Loucy (cell line): ENCODE measurements around the gene ACADVL.

Experiments
- H2AFZ ChIP-seq: fragments of 200-600 bp; sonication (generic); 2 replicates; pipeline ENCODE4 v1.6.0; 2016; ENCODE audit warnings: antibody characterized with exemption, mild to moderate bottlenecking, low read length, moderate library complexity
- H3F3A ChIP-seq: fragments of 200-600 bp; 2 replicates; pipeline ENCODE4 v1.6.0; 2016; ENCODE audit warnings: antibody characterized with exemption, low read depth, mild to moderate bottlenecking
- H3K27me3 ChIP-seq: fragments of 200-600 bp; sonication (generic); 2 replicates; pipeline ENCODE4 v1.6.1; 2014; ENCODE audit warnings: low read length, mild to moderate bottlenecking; ENCODE audit not compliant: insufficient read depth, poor library complexity, severe bottlenecking
- H3K36me3 ChIP-seq: fragments of 200-600 bp; sonication (generic); 2 replicates; pipeline ENCODE4 v1.6.1; 2016; ENCODE audit warnings: low read length; ENCODE audit not compliant: insufficient read depth
- H3K4me1 ChIP-seq: fragments of 200-600 bp; sonication (generic); 2 replicates; pipeline ENCODE4 v1.5.1; 2014; ENCODE audit warnings: low read length, mild to moderate bottlenecking; ENCODE audit not compliant: insufficient read depth, poor library complexity, severe bottlenecking
- H3K4me2 ChIP-seq: fragments of 200-600 bp; sonication (generic); 2 replicates; pipeline ENCODE4 v1.6.0; 2014; ENCODE audit warnings: antibody characterized with exemption, low read length, low read depth, mild to moderate bottlenecking; ENCODE audit not compliant: poor library complexity, severe bottlenecking
- H3K4me3 ChIP-seq: fragments of 200-600 bp; sonication (generic); 2 replicates; pipeline ENCODE4 v1.5.1; 2014; ENCODE audit warnings: low read length, mild to moderate bottlenecking, mixed read lengths; ENCODE audit not compliant: poor library complexity, severe bottlenecking
- H3K79me2 ChIP-seq: fragments of 200-600 bp; sonication (generic); 2 replicates; pipeline ENCODE4 v1.6.1; 2014; ENCODE audit warnings: low read length; ENCODE audit not compliant: insufficient read depth
- H3K9ac ChIP-seq: fragments of 200-600 bp; sonication (generic); 2 replicates; pipeline ENCODE4 v1.6.0; 2014; ENCODE audit warnings: mild to moderate bottlenecking, low read depth, low read length, moderate library complexity; ENCODE audit not compliant: poor library complexity, severe bottlenecking
- H3K9me2 ChIP-seq: fragments of 200-600 bp; sonication (generic); replicated peaks from 2 replicates; pipeline ENCODE4 v1.6.1; 2016; ENCODE audit warnings: low read depth, low read length, mixed read lengths
- H3K9me3 ChIP-seq: fragments of 200-600 bp; sonication (generic); 2 replicates; pipeline ENCODE4 v1.6.1; 2014; ENCODE audit warnings: mild to moderate bottlenecking, antibody characterized with exemption, low read length, low read depth; ENCODE audit not compliant: insufficient read depth
- H4K20me1 ChIP-seq: fragments of 200-600 bp; sonication (generic); 2 replicates; pipeline ENCODE4 v1.6.0; 2014; ENCODE audit warnings: antibody characterized with exemption, low read length, mild to moderate bottlenecking; ENCODE audit not compliant: insufficient read depth, poor library complexity, severe bottlenecking
- CTCF ChIP-seq: fragments of 200-600 bp; sonication (generic); conservative IDR thresholded peaks from 2 replicates; pipeline ENCODE4 v1.5.1; 2014; ENCODE audit warnings: mild to moderate bottlenecking, antibody characterized with exemption, low read length
- EZH2phosphoT487 ChIP-seq: fragments of 200-600 bp; IDR thresholded peaks from 2 replicates; pipeline ENCODE4 v1.6.1; 2018; ENCODE audit warnings: antibody characterized with exemption, mild to moderate bottlenecking, moderate library complexity, borderline replicate concordance

Gene ACADVL

DNA sequence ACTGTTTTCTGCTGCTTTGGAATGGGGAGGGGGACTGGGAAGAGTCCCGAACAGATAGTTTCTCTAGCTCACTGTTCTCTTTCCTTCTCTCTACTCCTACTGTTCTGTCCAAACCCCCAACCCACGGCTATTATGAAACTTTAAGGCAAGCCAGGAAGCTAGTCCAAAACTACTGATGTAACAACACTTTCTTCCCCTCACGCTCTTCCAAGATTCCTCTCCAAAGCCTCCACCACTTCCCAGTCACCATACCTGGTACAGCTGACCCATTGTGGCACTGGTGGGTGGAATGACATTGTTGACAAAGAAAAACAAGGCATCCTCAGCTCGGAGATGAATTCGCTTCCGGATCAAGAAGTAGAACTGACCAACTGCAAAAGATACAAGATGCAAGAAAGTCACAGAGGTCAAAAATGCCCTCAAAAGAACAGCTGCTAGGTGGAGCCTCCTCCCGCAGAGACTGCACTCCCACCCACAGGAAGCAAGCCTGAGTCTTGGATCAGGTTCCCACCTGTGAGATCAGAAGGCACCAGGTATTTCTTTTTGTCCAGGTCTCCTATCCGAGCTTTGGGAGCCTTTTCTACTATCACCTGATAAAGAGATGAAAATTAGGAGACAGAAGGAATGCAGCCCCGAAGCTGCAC lies 21.5 kb downstream of the ACADVL start:
- peaks cover 32% of the 10 kb centered on the region for H3K4me1 ChIP-seq
- TF ChIP-seq CTCF, result no peak
- TF ChIP-seq EZH2phosphoT487, result no peak
- H3F3A ChIP-seq, result 0 out of 2 replicates have a peak, but pooled peaks cover 3% of the 10 kb centered on the region
- H3K79me2 ChIP-seq, result peaks cover 56% of the 10 kb centered on the region
- H3K36me3 ChIP-seq, result peaks cover 25% of the 10 kb centered on the region; the same call in 1 of the 2 replicates
- peaks cover 18% of the 10 kb centered on the region for H4K20me1 ChIP-seq
- H3K4me3 ChIP-seq, result peak overlapping the region; percentile 86
- peak overlapping the region; percentile 75 for H3K4me2 ChIP-seq
- no peaks in the 10 kb centered on the region for H3K9me3 ChIP-seq
- no peak overlapping the region for H2AFZ ChIP-seq
- peak overlapping the region; percentile 86 for H3K9ac ChIP-seq
- no peaks in the 10 kb centered on the region for H3K9me2 ChIP-seq
- H3K27me3 ChIP-seq, result peaks cover 5% of the 10 kb centered on the region

- Histone ChIP-seq H3K27me3 (peaks cover 5% of the 10 kb centered on the region), H4K20me1 (peaks cover 12% of the 10 kb centered on the region), H3K79me2 (peaks cover 56% of the 10 kb centered on the region), H3K9ac (peak within 1 kb of the TSS; percentile 86), H3F3A (0 out of 2 replicates have a peak, but pooled peaks cover 3% of the 10 kb centered on the region), H3K9me3 (no peaks in the 10 kb centered on the region), H3K36me3 (peaks cover 23% of the 10 kb centered on the region; the same call in 1 of the 2 replicates), H3K4me3 (peak within 1 kb of the TSS; percentile 86), H3K9me2 (no peaks in the 10 kb centered on the region), H3K4me2 (peak within 1 kb of the TSS; percentile 75), H2AFZ (peak within 1 kb of the TSS; percentile 87), H3K4me1 (peaks cover 31% of the 10 kb centered on the region)
- TF ChIP-seq EZH2phosphoT487 (no peak), CTCF (no peak)
These were observed 22.3 kb downstream of the ACADVL start, which contains the start of gene GABARAP for GRCh38 chr17:7241783-7242716. TSS of gene GABARAP (minus strand) at chr17:7242449. CDS start at chr17:7242330, 119 bp downstream.

DNA sequence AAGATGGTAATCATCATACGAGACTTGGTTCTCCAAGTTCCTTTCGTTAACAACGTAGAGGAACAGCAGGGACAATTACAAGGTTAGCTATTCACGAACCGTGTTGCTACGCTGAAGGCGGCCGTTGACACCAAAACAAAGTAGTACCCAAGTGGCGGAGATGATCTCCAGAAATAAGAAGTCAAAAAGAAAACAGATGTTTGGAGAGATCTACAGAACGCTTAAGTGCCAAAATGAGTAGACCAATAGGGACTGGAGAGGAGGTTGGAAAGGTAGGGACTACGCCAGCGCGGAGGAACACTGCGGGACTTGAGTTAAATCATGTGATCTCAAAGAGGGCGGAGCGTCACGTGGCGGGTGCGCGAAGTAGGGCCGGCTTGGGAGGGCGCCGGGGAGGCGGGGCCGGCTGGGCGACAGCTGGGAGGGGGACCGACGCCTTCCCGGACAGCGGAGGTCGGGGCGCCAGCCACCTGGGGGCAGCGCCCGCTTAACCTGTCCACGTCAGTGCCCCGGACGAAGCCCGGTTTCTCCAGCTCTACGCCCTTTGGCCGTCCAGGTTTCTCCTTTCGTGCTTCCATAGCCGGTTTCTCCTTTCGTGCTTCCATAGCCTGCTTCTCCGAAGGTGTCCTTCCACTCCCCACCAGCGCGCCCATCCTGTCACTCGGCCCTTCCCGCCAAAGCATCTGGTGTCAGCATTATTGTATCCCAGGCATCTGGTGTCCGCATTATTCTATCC lies 23.1 kb downstream of the ACADVL start:
- peak overlapping the region; percentile 87 for H2AFZ ChIP-seq
- peak overlapping the region; percentile 86 for H3K4me3 ChIP-seq
- peaks cover 25% of the 10 kb centered on the region for H3K4me1 ChIP-seq
- H4K20me1 ChIP-seq, result peaks cover 12% of the 10 kb centered on the region
- TF ChIP-seq EZH2phosphoT487, result no peak
- no peak; the same call in 1 of the 2 replicates for TF ChIP-seq CTCF
- H3K4me2 ChIP-seq, result peak overlapping the region; percentile 75
- H3K36me3 ChIP-seq, result peaks cover 23% of the 10 kb centered on the region; the same call in 1 of the 2 replicates
- no peaks in the 10 kb centered on the region for H3K9me2 ChIP-seq
- peaks cover 56% of the 10 kb centered on the region for H3K79me2 ChIP-seq
- 0 out of 2 replicates have a peak, but pooled peaks cover 3% of the 10 kb centered on the region for H3F3A ChIP-seq
- H3K27me3 ChIP-seq, result peaks cover 5% of the 10 kb centered on the region
- peak overlapping the region; percentile 86 for H3K9ac ChIP-seq
- H3K9me3 ChIP-seq, result no peaks in the 10 kb centered on the region
